ENCODE results near the gene LDHAL6B. TPM values are rescaled to one million over a fixed set of nuclear protein-coding genes. Genes with fewer than 3 reads are reported as not detected.

LDHAL6B gene
- polyA plus RNA-seq, 1 of the 3 experiments (the other 2 are of a cell fraction), result not detected

DNA sequence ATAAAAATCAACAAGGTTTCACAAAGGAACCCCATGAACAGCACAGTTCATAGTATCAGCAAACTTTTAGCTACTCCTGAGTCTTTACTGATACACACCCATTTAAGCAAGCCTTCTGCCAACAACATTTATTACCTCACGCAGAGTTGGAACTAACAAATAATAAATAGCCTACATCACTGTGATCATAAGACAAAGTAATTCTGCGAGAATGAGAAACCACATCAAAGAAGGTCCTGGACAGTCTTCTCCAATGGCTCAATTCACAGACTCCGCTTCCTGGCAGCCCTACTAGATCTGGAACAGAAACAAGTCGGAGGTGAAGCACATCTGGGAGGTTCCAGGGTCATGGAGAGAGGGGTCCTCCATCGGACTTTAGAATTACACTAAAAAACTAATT lies 37.0 kb downstream of the LDHAL6B start:
- Histone ChIP-seq H2AFZ (ENCODE audit: low read depth) (no peak overlapping the region), H3K27ac (ENCODE audit: low read depth in 2 of 2, low read length in 1 of 2) (no peak overlapping the region), H4K20me1 (ENCODE audit: insufficient read depth) (no peaks in the 10 kb centered on the region), H3K4me3 (ENCODE audit: low read depth in 2 of 2, low read length in 1 of 2) (no peak overlapping the region), H3K36me3 (replicated peaks in 1 of 2; ENCODE audit: control insufficient read depth in 1 of 2, insufficient read depth in 2 of 2, low read length in 1 of 2) (peaks cover 0 to 6% of the 10 kb centered on the region in 2 experiments), H3K79me2 (ENCODE audit: insufficient read depth) (no peaks in the 10 kb centered on the region), H3K9ac (no peak overlapping the region), H3K9me2 (no peaks in the 10 kb centered on the region), H3K4me2 (no peak overlapping the region), H3K27me3 (ENCODE audit: insufficient read depth) (no peaks in the 10 kb centered on the region), H3K9me3 (no peaks in the 10 kb centered on the region), H3K4me1 (ENCODE audit: control insufficient read depth in 1 of 2, insufficient read depth in 2 of 2, low read depth in 1 of 2, low read length in 1 of 2) (no peaks in the 10 kb centered on the region), H3F3A (replicated peaks; ENCODE audit: insufficient read depth) (no peaks in the 10 kb centered on the region)
- TF ChIP-seq MXI1 (IDR thresholded peaks at IDR 0.05; ENCODE audit: low read depth, low read length) (no peak), YY1 (IDR thresholded peaks at IDR 0.05; ENCODE audit: low read depth) (no peak), POLR2AphosphoS5 (IDR thresholded peaks at IDR 0.05; ENCODE audit: low read depth, low read length) (no peak), FOSL2 (IDR thresholded peaks at IDR 0.05; ENCODE audit: borderline replicate concordance, low read depth) (no peak), RAD21 (IDR thresholded peaks at IDR 0.05; ENCODE audit: low read length) (no peak)
- TF ChIP-seq, protein P1, sequence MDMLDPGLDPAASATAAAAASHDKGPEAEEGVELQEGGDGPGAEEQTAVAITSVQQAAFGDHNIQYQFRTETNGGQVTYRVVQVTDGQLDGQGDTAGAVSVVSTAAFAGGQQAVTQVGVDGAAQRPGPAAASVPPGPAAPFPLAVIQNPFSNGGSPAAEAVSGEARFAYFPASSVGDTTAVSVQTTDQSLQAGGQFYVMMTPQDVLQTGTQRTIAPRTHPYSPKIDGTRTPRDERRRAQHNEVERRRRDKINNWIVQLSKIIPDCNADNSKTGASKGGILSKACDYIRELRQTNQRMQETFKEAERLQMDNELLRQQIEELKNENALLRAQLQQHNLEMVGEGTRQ (IDR thresholded peaks at IDR 0.05; ENCODE audit: borderline replicate concordance, low read depth, low read length), result no peak
- CTCF ChIA-PET, result interaction anchor here (1.0 kb wide), 1 partner anchor 82 kb away, joined by 4 read pairs; no protein-coding TSS in a partner anchor
- DNase-seq, result no peak
- 91% methylated on average over 5 of the region's 5 CpGs for WGBS (ENCODE audit: low lambda C conversion rate)
- POLR2A ChIA-PET, result no interaction called here

DNA sequence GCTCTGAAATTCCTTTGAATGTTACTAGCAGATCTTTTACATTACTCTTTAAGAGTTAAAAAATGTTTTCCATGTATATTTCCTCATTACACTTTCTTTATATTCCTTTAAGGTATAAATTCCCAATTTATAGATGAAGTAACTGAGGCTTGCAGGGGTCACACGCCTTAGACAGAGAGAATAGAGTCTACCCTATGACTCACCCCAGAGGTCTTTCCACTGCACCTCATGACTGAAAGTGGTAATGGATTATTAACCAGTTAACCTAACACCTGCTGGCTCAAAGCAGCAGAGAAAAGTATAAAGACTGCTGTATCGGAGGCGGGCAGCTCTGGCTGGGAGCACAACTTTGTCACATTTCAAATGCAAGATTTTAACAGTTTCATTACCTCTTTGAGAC lies 37.7 kb downstream of the LDHAL6B start:
- Histone ChIP-seq H3K4me2 (no peak overlapping the region), H3K9ac (no peak overlapping the region), H2AFZ (ENCODE audit: low read depth) (no peak overlapping the region), H3K27me3 (ENCODE audit: insufficient read depth) (no peaks in the 10 kb centered on the region), H4K20me1 (ENCODE audit: insufficient read depth) (no peaks in the 10 kb centered on the region), H3K36me3 (replicated peaks in 1 of 2; ENCODE audit: control insufficient read depth in 1 of 2, insufficient read depth in 2 of 2, low read length in 1 of 2) (peaks cover 0 to 6% of the 10 kb centered on the region in 2 experiments), H3F3A (replicated peaks; ENCODE audit: insufficient read depth) (no peaks in the 10 kb centered on the region), H3K9me3 (no peaks in the 10 kb centered on the region), H3K4me1 (ENCODE audit: control insufficient read depth in 1 of 2, insufficient read depth in 2 of 2, low read depth in 1 of 2, low read length in 1 of 2) (no peaks in the 10 kb centered on the region), H3K4me3 (ENCODE audit: low read depth in 2 of 2, low read length in 1 of 2) (no peak overlapping the region), H3K79me2 (ENCODE audit: insufficient read depth) (no peaks in the 10 kb centered on the region), H3K27ac (ENCODE audit: low read depth in 2 of 2, low read length in 1 of 2) (no peak overlapping the region), H3K9me2 (no peaks in the 10 kb centered on the region)
- WGBS (ENCODE audit: low lambda C conversion rate), result 89% methylated on average over 3 of the region's 3 CpGs
- CTCF ChIA-PET, result interaction anchor here (1.2 kb wide), 1 partner anchor 249 kb away, joined by 3 read pairs; no protein-coding TSS in a partner anchor
- POLR2A ChIA-PET, result no interaction called here
- no peak for DNase-seq
- TF ChIP-seq ELF1 (IDR thresholded peaks at IDR 0.05), result no peak
- TF ChIP-seq, protein P1 (IDR thresholded peaks at IDR 0.05; ENCODE audit: borderline replicate concordance, low read depth, low read length), result no peak
- no peak for TF ChIP-seq POLR2AphosphoS5 (IDR thresholded peaks at IDR 0.05; ENCODE audit: low read depth, low read length)
- no peak for TF ChIP-seq SIN3A (IDR thresholded peaks at IDR 0.05; ENCODE audit: borderline replicate concordance, low read depth, low read length)
- no peak for TF ChIP-seq TAF1 (IDR thresholded peaks at IDR 0.05; ENCODE audit: borderline replicate concordance, low read depth, low read length)
- TF ChIP-seq, protein P2, sequence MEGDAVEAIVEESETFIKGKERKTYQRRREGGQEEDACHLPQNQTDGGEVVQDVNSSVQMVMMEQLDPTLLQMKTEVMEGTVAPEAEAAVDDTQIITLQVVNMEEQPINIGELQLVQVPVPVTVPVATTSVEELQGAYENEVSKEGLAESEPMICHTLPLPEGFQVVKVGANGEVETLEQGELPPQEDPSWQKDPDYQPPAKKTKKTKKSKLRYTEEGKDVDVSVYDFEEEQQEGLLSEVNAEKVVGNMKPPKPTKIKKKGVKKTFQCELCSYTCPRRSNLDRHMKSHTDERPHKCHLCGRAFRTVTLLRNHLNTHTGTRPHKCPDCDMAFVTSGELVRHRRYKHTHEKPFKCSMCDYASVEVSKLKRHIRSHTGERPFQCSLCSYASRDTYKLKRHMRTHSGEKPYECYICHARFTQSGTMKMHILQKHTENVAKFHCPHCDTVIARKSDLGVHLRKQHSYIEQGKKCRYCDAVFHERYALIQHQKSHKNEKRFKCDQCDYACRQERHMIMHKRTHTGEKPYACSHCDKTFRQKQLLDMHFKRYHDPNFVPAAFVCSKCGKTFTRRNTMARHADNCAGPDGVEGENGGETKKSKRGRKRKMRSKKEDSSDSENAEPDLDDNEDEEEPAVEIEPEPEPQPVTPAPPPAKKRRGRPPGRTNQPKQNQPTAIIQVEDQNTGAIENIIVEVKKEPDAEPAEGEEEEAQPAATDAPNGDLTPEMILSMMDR (IDR thresholded peaks at IDR 0.05), result no peak
- no peak for TF ChIP-seq YY1 (IDR thresholded peaks at IDR 0.05; ENCODE audit: low read depth)
- no peak for TF ChIP-seq EP300 (IDR thresholded peaks at IDR 0.05; ENCODE audit: borderline replicate concordance in 1 of 2, low read depth in 1 of 2, low read length in 1 of 2)
- TF ChIP-seq, protein P3, sequence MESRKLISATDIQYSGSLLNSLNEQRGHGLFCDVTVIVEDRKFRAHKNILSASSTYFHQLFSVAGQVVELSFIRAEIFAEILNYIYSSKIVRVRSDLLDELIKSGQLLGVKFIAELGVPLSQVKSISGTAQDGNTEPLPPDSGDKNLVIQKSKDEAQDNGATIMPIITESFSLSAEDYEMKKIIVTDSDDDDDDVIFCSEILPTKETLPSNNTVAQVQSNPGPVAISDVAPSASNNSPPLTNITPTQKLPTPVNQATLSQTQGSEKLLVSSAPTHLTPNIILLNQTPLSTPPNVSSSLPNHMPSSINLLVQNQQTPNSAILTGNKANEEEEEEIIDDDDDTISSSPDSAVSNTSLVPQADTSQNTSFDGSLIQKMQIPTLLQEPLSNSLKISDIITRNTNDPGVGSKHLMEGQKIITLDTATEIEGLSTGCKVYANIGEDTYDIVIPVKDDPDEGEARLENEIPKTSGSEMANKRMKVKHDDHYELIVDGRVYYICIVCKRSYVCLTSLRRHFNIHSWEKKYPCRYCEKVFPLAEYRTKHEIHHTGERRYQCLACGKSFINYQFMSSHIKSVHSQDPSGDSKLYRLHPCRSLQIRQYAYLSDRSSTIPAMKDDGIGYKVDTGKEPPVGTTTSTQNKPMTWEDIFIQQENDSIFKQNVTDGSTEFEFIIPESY (IDR thresholded peaks at IDR 0.05; ENCODE audit: borderline replicate concordance, low read depth), result no peak
- TF ChIP-seq, protein P4, sequence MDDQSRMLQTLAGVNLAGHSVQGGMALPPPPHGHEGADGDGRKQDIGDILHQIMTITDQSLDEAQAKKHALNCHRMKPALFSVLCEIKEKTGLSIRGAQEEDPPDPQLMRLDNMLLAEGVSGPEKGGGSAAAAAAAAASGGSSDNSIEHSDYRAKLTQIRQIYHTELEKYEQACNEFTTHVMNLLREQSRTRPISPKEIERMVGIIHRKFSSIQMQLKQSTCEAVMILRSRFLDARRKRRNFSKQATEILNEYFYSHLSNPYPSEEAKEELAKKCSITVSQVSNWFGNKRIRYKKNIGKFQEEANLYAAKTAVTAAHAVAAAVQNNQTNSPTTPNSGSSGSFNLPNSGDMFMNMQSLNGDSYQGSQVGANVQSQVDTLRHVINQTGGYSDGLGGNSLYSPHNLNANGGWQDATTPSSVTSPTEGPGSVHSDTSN (IDR thresholded peaks at IDR 0.05), result no peak
- TF ChIP-seq FOXJ3 (CRISPR knock-in tag; IDR thresholded peaks at IDR 0.05), result no peak
- TF ChIP-seq, protein P5, sequence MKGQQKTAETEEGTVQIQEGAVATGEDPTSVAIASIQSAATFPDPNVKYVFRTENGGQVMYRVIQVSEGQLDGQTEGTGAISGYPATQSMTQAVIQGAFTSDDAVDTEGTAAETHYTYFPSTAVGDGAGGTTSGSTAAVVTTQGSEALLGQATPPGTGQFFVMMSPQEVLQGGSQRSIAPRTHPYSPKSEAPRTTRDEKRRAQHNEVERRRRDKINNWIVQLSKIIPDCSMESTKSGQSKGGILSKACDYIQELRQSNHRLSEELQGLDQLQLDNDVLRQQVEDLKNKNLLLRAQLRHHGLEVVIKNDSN (IDR thresholded peaks at IDR 0.05; ENCODE audit: borderline replicate concordance, low read depth), result no peak
- TF ChIP-seq EZH2phosphoT487 (IDR thresholded peaks at IDR 0.05; ENCODE audit: borderline replicate concordance, low read depth), result no peak
